Measurements from ENCODE around the gene MYH9.

The MYH9 gene

DNA sequence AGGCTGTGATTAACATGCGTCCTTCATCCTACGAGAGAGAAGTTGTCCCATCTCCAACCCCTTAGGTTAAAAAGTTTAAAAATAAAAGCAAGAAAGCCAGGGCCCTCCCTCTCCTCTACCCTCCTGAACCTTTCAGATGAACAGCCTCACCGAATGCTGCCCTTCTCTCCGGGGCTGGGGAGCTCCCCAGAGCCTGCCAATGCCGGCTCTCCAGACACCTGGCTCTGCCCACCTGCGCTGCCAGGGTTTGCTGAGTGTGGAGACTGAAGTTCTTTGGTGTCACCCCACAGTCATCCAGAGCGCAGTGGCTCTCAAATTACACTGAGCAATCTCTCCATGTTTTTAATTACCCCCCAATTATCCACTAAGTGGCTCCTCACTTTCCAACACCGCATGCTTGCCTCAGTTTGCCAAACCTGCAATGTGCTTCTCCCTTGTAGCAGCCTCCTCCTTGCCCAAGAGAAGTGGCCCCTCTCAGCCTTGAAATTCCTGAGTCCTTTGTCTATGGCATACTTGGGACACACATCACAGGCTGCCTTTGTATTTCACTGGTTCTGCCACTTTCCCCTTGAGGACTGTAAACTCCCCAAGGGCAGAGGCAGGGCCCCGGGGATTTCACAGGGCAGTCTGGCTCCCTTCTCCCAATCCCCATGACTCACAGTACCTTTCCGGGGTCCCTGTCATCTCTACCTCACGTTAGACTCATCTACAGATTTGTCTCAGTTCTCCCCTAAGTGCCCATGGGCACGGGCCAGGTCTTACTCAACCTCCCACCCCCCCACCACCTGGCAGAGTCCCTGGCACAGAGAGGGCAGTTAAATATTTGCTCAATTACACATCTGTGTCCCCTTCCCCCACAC lies 2.0 kb downstream of the MYH9 start:
- Histone ChIP-seq H3K36me3 (peaks cover 0 to 29% (median 3%) of the 10 kb centered on the region in 3 donors), H3K27me3 (no peaks in the 10 kb centered on the region), H3K4me1 (peaks cover 0 to 51% (median 42%) of the 10 kb centered on the region in 4 donors), H3K9me3 (no peaks in the 10 kb centered on the region), H3K4me3 (peak overlapping the region; percentile 89 to 94), H3K27ac (peak overlapping the region; percentile 95 to 98)
- TF ChIP-seq CTCF (IDR thresholded peaks at IDR 0.05): no peak
- intact Hi-C loops (cut with DNase I; ENCODE audit: low total_unique reads): loop anchor here (5.0 kb wide), 3 partner anchors 33 to 72 kb away; no protein-coding TSS in a partner anchor
- DNase-seq: peak; percentile 72 to 88

DNA sequence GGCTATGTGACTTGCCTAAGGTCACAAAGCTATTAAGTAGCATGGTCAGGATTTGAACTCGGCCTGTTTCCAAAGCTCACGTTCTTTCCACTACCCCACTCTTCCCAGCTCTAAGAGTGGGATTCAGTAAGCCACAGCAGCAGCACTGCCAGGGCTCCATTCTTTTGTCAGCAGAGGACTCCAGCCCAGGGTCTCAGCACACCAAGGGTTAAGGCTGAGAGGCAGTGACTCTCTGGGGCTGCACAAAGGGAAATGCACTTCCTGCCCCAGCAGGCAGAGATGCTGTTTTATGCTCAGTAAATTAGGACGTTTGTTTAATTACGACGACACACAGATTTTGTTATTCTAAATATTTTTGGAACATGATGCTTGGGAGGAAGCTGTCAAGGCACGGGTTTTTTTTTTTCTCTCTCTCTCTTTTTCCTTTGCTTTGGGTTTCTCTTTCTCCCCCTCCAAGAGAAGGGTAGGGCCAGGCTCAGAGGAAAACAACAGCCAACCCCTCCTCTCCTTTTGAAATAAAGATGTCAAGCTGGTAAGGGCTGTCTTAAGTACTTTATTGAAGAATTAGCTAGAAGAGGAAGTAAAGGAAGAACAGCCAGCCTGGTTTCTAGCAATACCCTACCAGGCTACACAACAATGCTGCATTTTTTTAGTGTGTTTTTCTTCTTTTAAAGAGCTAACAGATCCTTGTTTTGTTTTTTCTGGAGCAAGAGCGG lies 2.8 kb downstream of the MYH9 start:
- intact Hi-C loops (cut with DNase I; ENCODE audit: low total_unique reads): loop anchor here (5.0 kb wide), 3 partner anchors 33 to 72 kb away; no protein-coding TSS in a partner anchor
- H3K4me1 ChIP-seq: peaks cover 0 to 59% (median 50%) of the 10 kb centered on the region in 4 donors
- H3K9me3 ChIP-seq: no peaks in the 10 kb centered on the region
- peak overlapping the region; percentile 95 to 98 for H3K27ac ChIP-seq
- DNase-seq: peak in 1 of 2 donors; percentile 74
- H3K27me3 ChIP-seq: no peaks in the 10 kb centered on the region
- TF ChIP-seq CTCF (IDR thresholded peaks at IDR 0.05): no peak
- peaks cover 0 to 35% (median 3%) of the 10 kb centered on the region in 3 donors for H3K36me3 ChIP-seq
- peak overlapping the region; percentile 89 to 94 for H3K4me3 ChIP-seq

- Histone ChIP-seq H3K4me3 (peak overlapping the region; percentile 89 to 94), H3K4me1 (peaks cover 0 to 65% (median 60%) of the 10 kb centered on the region in 4 donors), H3K27ac (peak overlapping the region; percentile 95 to 98), H3K27me3 (no peaks in the 10 kb centered on the region), H3K9me3 (no peaks in the 10 kb centered on the region), H3K36me3 (peaks cover 0 to 46% (median 3%) of the 10 kb centered on the region in 3 donors)
- TF ChIP-seq CTCF (IDR thresholded peaks at IDR 0.05): no peak
- intact Hi-C loops (cut with DNase I; ENCODE audit: low total_unique reads): no loop called here
- DNase-seq: no peak
Measured at GRCh38 chr22:36383110-36383581, 4.6 kb downstream of the MYH9 start.

DNA sequence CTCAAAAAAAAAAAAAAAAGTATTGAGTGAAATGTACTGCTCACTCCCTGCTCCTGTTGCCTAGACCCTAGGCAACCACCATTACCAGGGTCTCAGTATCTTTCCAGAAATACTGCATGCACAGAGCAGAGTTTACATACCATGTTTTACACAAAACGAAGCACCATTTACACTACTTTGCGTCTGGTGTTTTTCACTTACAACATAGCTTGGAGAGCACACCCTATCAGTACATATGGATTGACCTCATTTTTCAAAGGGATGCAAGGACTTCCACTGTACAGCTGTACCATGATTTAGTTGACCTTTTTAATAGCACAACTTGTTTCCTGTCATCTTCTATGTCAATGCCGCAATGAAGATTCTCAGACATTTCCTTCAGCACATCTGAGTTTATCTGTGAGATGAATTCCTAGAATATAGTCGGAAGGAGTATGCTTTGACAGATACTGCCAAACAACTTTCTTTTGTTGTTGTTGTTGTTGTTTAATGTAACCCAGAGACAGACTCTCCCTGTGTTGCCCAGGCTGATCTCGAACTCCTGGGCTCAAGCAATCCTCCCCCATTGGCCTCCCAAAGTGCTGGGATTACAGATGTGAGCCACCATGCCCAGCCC lies 6.1 kb downstream of the MYH9 start:
- Histone ChIP-seq H3K27me3 (no peaks in the 10 kb centered on the region), H3K4me3 (peak overlapping the region; percentile 14 to 94), H3K36me3 (peaks cover 0 to 35% (median 3%) of the 10 kb centered on the region in 3 donors), H3K4me1 (peaks cover 0 to 81% (median 75%) of the 10 kb centered on the region in 4 donors), H3K9me3 (no peaks in the 10 kb centered on the region), H3K27ac (peak overlapping the region; percentile 95 to 98)
- intact Hi-C loops (cut with DNase I; ENCODE audit: low total_unique reads): no loop called here
- no peak for TF ChIP-seq CTCF (IDR thresholded peaks at IDR 0.05)
- DNase-seq: no peak

All from tibial artery (tissue), 4 donors.